Parathyroid adenoma (tissue), 2 donors: Measurements from ENCODE around the gene RPP21.

Source experiments
- H2AFZ ChIP-seq: fragments of 300-600 bp; sonication (generic); one replicate; pipeline ENCODE4 v1.7.0; 2017; ENCODE audit warnings: antibody characterized with exemption, mild to moderate bottlenecking
- H3K27ac ChIP-seq: fragments of 300-600 bp; sonication (generic); one replicate; pipeline ENCODE4 v1.7.0; 2017
- H3K27me3 ChIP-seq: fragments of 300-600 bp; sonication (generic); one replicate; pipeline ENCODE4 v1.7.0; 2017; ENCODE audit warnings: low read length; ENCODE audit not compliant: control insufficient read depth, insufficient read depth
- H3K36me3 ChIP-seq: fragments of 300-600 bp; sonication (generic); one replicate; pipeline ENCODE4 v1.7.0; 2017; ENCODE audit warnings: low read length; ENCODE audit not compliant: control insufficient read depth, insufficient read depth
- H3K4me1 ChIP-seq: fragments of 300-600 bp; sonication (generic); one replicate; pipeline ENCODE4 v1.7.0; 2017; ENCODE audit warnings: control low read depth
- H3K4me2 ChIP-seq: fragments of 300-600 bp; sonication (generic); one replicate; pipeline ENCODE4 v1.7.0; 2017; ENCODE audit warnings: low read length
- H3K4me3 ChIP-seq: fragments of 300-600 bp; sonication (generic); one replicate; pipeline ENCODE4 v1.7.0; 2017; ENCODE audit warnings: low read depth, low read length
- H3K79me2 ChIP-seq: fragments of 300-600 bp; sonication (generic); one replicate; pipeline ENCODE4 v1.7.0; 2017; ENCODE audit warnings: control low read depth
- H3K9ac ChIP-seq: fragments of 300-600 bp; sonication (generic); one replicate; pipeline ENCODE4 v1.7.0; 2017; ENCODE audit warnings: mild to moderate bottlenecking
- H3K9me3 ChIP-seq: fragments of 300-600 bp; sonication (generic); one replicate; pipeline ENCODE4 v1.7.0; 2017; ENCODE audit warnings: low read length; ENCODE audit not compliant: control insufficient read depth
- TF ChIP-seq, protein P1 (sequence below): fragments of 300-600 bp; sonication (generic); IDR thresholded peaks from one replicate; pipeline ENCODE4 v1.7.0; 2017; ENCODE audit warnings: antibody characterized with exemption, mild to moderate bottlenecking
- donor health status: primary hyperparathyroidism.

Gene RPP21

DNA sequence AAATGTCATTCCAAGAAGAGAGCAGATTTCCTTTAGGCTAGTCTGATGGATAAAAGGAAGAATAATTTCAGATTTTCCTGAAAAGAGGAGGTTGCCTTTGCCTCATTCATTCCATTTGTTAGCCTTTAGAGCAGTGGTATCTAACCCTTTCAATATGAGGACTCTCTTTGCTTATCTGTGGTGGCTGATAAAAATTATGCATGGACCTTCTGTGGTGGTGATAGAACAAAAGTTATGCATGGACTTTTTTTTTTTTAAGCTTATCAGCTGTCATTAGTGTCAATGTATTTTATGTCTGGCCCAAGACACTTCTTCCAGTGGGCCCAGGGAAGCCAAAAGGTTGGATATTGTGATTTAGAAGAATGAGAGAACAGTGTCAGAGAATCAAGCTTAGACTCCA is 16.6 kb upstream of the RPP21 start:
- H2AFZ ChIP-seq, result no peak overlapping the region
- no peaks in the 10 kb centered on the region for H3K9me3 ChIP-seq
- H3K79me2 ChIP-seq, result peaks cover 14% of the 10 kb centered on the region
- H3K27ac ChIP-seq, result no peak overlapping the region
- no peaks in the 10 kb centered on the region for H3K36me3 ChIP-seq
- H3K9ac ChIP-seq, result no peak overlapping the region
- no peaks in the 10 kb centered on the region for H3K27me3 ChIP-seq
- no peak overlapping the region for H3K4me3 ChIP-seq
- H3K4me2 ChIP-seq, result no peak overlapping the region
- TF ChIP-seq, protein P1, sequence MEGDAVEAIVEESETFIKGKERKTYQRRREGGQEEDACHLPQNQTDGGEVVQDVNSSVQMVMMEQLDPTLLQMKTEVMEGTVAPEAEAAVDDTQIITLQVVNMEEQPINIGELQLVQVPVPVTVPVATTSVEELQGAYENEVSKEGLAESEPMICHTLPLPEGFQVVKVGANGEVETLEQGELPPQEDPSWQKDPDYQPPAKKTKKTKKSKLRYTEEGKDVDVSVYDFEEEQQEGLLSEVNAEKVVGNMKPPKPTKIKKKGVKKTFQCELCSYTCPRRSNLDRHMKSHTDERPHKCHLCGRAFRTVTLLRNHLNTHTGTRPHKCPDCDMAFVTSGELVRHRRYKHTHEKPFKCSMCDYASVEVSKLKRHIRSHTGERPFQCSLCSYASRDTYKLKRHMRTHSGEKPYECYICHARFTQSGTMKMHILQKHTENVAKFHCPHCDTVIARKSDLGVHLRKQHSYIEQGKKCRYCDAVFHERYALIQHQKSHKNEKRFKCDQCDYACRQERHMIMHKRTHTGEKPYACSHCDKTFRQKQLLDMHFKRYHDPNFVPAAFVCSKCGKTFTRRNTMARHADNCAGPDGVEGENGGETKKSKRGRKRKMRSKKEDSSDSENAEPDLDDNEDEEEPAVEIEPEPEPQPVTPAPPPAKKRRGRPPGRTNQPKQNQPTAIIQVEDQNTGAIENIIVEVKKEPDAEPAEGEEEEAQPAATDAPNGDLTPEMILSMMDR, result no peak
- peaks cover 10% of the 10 kb centered on the region for H3K4me1 ChIP-seq

- Histone ChIP-seq H3K79me2 (peaks cover 9% of the 10 kb centered on the region), H3K9me3 (no peaks in the 10 kb centered on the region), H2AFZ (no peak overlapping the region), H3K4me3 (no peak overlapping the region), H3K27ac (no peak overlapping the region), H3K4me2 (no peak overlapping the region), H3K36me3 (no peaks in the 10 kb centered on the region), H3K4me1 (peaks cover 8% of the 10 kb centered on the region), H3K27me3 (no peaks in the 10 kb centered on the region), H3K9ac (no peak overlapping the region)
- TF ChIP-seq, protein P1, result no peak
Observed at GRCh38 chr6:30329331-30329730, 15.6 kb upstream of the RPP21 start.

DNA sequence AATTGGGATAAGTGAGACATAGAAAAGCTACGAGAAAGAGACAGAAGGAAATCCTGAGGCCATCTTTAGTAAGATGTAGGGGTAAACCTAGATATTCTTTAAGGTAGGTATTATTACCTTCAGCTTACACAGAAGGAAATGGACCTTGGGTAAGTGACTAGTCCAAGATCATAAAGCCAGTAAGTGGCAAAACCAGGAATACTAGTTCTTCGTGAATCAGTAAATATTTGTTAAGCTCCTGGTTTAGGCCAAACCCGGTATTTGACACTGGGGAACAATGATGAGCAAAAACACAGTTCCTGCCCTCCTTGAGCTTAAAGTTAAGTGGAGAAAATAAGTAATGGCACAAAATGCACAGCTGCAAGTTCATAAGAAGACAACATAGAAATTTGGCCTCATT is 13.0 kb upstream of the RPP21 start:
- H3K27ac ChIP-seq, result no peak overlapping the region
- no peaks in the 10 kb centered on the region for H3K79me2 ChIP-seq
- no peak overlapping the region for H3K9ac ChIP-seq
- no peak overlapping the region for H3K4me2 ChIP-seq
- no peaks in the 10 kb centered on the region for H3K36me3 ChIP-seq
- no peaks in the 10 kb centered on the region for H3K9me3 ChIP-seq
- H2AFZ ChIP-seq, result no peak overlapping the region
- H3K27me3 ChIP-seq, result no peaks in the 10 kb centered on the region
- peaks cover 4% of the 10 kb centered on the region for H3K4me1 ChIP-seq
- TF ChIP-seq, protein P1, result no peak
- no peak overlapping the region for H3K4me3 ChIP-seq

GRCh38 chr6:30334075-30334783 is 10.7 kb upstream of the RPP21 start:
- TF ChIP-seq, protein P1, result no peak
- Histone ChIP-seq H2AFZ (no peak overlapping the region), H3K27me3 (no peaks in the 10 kb centered on the region), H3K4me3 (no peak overlapping the region), H3K9ac (no peak overlapping the region), H3K79me2 (no peaks in the 10 kb centered on the region), H3K4me2 (no peak overlapping the region), H3K36me3 (no peaks in the 10 kb centered on the region), H3K4me1 (peaks cover 3% of the 10 kb centered on the region), H3K27ac (no peak overlapping the region), H3K9me3 (no peaks in the 10 kb centered on the region)

DNA sequence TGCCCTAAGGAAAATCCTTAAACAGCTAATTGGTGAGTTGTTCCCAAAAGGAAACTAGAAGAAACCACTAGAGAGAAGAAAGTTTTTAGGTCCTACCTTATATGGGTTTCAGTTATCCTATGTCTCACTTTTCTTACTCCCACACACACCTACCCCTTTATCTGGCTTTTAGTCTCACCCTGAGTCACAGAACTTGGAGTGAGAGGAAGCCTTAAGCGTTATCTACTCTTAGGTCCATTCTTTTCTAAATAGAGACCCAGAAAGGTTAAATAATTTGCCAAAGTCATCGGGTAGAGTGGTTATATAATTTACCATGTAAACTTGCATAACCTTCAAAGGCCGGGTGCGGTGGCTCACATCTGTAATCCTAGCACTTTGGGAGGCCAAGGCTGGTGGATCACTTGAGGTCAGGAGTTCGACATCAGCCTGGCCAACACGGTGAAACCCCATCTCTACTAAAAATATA is 4.3 kb upstream of the RPP21 start:
- H3K36me3 ChIP-seq, result no peaks in the 10 kb centered on the region
- no peaks in the 10 kb centered on the region for H3K27me3 ChIP-seq
- no peaks in the 10 kb centered on the region for H3K79me2 ChIP-seq
- H3K4me2 ChIP-seq, result no peak overlapping the region
- no peak overlapping the region for H3K9ac ChIP-seq
- H3K27ac ChIP-seq, result no peak overlapping the region
- no peak overlapping the region for H3K4me3 ChIP-seq
- TF ChIP-seq, protein P1, result no peak
- peaks cover 10% of the 10 kb centered on the region for H3K4me1 ChIP-seq
- no peak overlapping the region for H2AFZ ChIP-seq
- no peaks in the 10 kb centered on the region for H3K9me3 ChIP-seq
